Measurements from ENCODE around the gene PLXNA4. TPM values are rescaled to one million over a fixed set of nuclear protein-coding genes. Genes with fewer than 3 reads are reported as not detected.

Gene PLXNA4
- total and polyA plus RNA-seq, 8 donors: 1.9 to 6.6 (median 3.4) TPM

- H3K9me3 ChIP-seq: no peaks in the 10 kb centered on the region
- no peak overlapping the region for H3K4me3 ChIP-seq
- no peaks in the 10 kb centered on the region for H3K36me3 ChIP-seq
- DNase-seq (no peak), ATAC-seq (no peak)
- TF ChIP-seq CTCF (IDR thresholded peaks at IDR 0.05): no peak
- no peak overlapping the region for H3K27ac ChIP-seq
- H3K27me3 ChIP-seq: no peaks in the 10 kb centered on the region
- intact Hi-C loops (cut with DNase I): no loop called here
- H3K4me1 ChIP-seq: no peaks in the 10 kb centered on the region
Observed at GRCh38 chr7:132256721-132257212, 319.5 kb downstream of the PLXNA4 start.

- DNase-seq: no peak
Observed at GRCh38 chr7:132255898-132256297, 320.4 kb downstream of the PLXNA4 start.

GRCh38 chr7:132255115-132255797 lies 321.0 kb downstream of the PLXNA4 start:
- no peaks in the 10 kb centered on the region for H3K4me1 ChIP-seq
- intact Hi-C loops (cut with DNase I): no loop called here
- DNase-seq: peak in 1 of 4 donors; percentile 38

More at GRCh38 chr7:132255898-132256297, 320.4 kb downstream of the PLXNA4 start:
- no peak for TF ChIP-seq CTCF (IDR thresholded peaks at IDR 0.05)
- Histone ChIP-seq H3K9me3 (no peaks in the 10 kb centered on the region), H3K4me1 (no peaks in the 10 kb centered on the region), H3K36me3 (no peaks in the 10 kb centered on the region), H3K27me3 (no peaks in the 10 kb centered on the region), H3K27ac (no peak overlapping the region), H3K4me3 (no peak overlapping the region)
- no peak for ATAC-seq
- intact Hi-C loops (cut with DNase I): no loop called here

GRCh38 chr7:132254455-132254854 lies 321.8 kb downstream of the PLXNA4 start:
- no peak for DNase-seq
- no peaks in the 10 kb centered on the region for H3K9me3 ChIP-seq
- TF ChIP-seq CTCF (IDR thresholded peaks at IDR 0.05): no peak
- H3K36me3 ChIP-seq: no peaks in the 10 kb centered on the region
- no peak overlapping the region for H3K4me3 ChIP-seq
- H3K27me3 ChIP-seq: no peaks in the 10 kb centered on the region
- ATAC-seq: no peak
- intact Hi-C loops (cut with DNase I): no loop called here
- H3K4me1 ChIP-seq: no peaks in the 10 kb centered on the region
- H3K27ac ChIP-seq: no peak overlapping the region

More at GRCh38 chr7:132255115-132255797, 321.0 kb downstream of the PLXNA4 start:
- H3K4me3 ChIP-seq: no peak overlapping the region
- no peaks in the 10 kb centered on the region for H3K9me3 ChIP-seq
- peak; percentile 61 for ATAC-seq
- H3K27ac ChIP-seq: no peak overlapping the region
- no peaks in the 10 kb centered on the region for H3K27me3 ChIP-seq
- TF ChIP-seq CTCF (IDR thresholded peaks at IDR 0.05): no peak
- H3K36me3 ChIP-seq: no peaks in the 10 kb centered on the region

- no peak for ATAC-seq
- intact Hi-C loops (cut with DNase I): no loop called here
- Histone ChIP-seq H3K4me3 (no peak overlapping the region), H3K27me3 (no peaks in the 10 kb centered on the region), H3K27ac (no peak overlapping the region), H3K9me3 (no peaks in the 10 kb centered on the region), H3K36me3 (no peaks in the 10 kb centered on the region), H3K4me1 (no peaks in the 10 kb centered on the region)
- DNase-seq: no peak
- TF ChIP-seq CTCF (IDR thresholded peaks at IDR 0.05): no peak
Observed at GRCh38 chr7:132252793-132253100, 323.5 kb downstream of the PLXNA4 start.
